SKM-1 treated with dmso at 0.1 percent for 144 hours (cell line): Measurements from ENCODE around the gene CAMK2G.
"Not testable (repeated sequence)": the region's sequence is repeated elsewhere in the genome, so short reads cannot be mapped to it uniquely, and the experiment has no call there.

Source experiments
- DNase-seq: peaks from one replicate; lab custom pipeline; 2025; ENCODE audit not compliant: unreplicated experiment; lab: John Stamatoyannopoulos, UW

The CAMK2G gene

GRCh38 chr10:73905256-73906020 is 31.1 kb upstream of the CAMK2G start:
- peak; percentile 32 for DNase-seq

- peak; percentile 19 for DNase-seq
Observed at GRCh38 chr10:73902351-73902750, 28.0 kb upstream of the CAMK2G start.

GRCh38 chr10:73901261-73901660 is 26.9 kb upstream of the CAMK2G start:
- DNase-seq, result no peak

GRCh38 chr10:73900064-73900463 is 25.7 kb upstream of the CAMK2G start:
- no peak for DNase-seq

- DNase-seq, result no peak
Observed at GRCh38 chr10:73899423-73899822, 25.1 kb upstream of the CAMK2G start.

GRCh38 chr10:73898730-73899410 is 24.5 kb upstream of the CAMK2G start:
- no peak for DNase-seq

GRCh38 chr10:73897693-73898092 is 23.3 kb upstream of the CAMK2G start:
- no peak for DNase-seq

GRCh38 chr10:73895381-73895780 is 21.0 kb upstream of the CAMK2G start:
- not testable (repeated sequence) for DNase-seq

- DNase-seq, result no peak
Observed at GRCh38 chr10:73894245-73894971, 20.1 kb upstream of the CAMK2G start.

GRCh38 chr10:73893426-73893825 is 19.1 kb upstream of the CAMK2G start:
- DNase-seq, result no peak

- no peak for DNase-seq
Observed at GRCh38 chr10:73892310-73893030, 18.1 kb upstream of the CAMK2G start.

GRCh38 chr10:73891540-73891939 is 17.2 kb upstream of the CAMK2G start:
- DNase-seq, result no peak

GRCh38 chr10:73890830-73891229 is 16.5 kb upstream of the CAMK2G start:
- not testable (repeated sequence) for DNase-seq

- DNase-seq, result no peak
Observed at GRCh38 chr10:73890261-73890660, 15.9 kb upstream of the CAMK2G start.

- DNase-seq, result not testable (repeated sequence)
Observed at GRCh38 chr10:73889416-73889815, 15.1 kb upstream of the CAMK2G start.

GRCh38 chr10:73889014-73889413 is 14.7 kb upstream of the CAMK2G start:
- peak; percentile 60 for DNase-seq

- DNase-seq, result no peak
Observed at GRCh38 chr10:73888514-73888913, 14.2 kb upstream of the CAMK2G start.

- DNase-seq, result no peak
Observed at GRCh38 chr10:73887294-73888039, 13.1 kb upstream of the CAMK2G start.

- no peak for DNase-seq
Observed at GRCh38 chr10:73886661-73887293, 12.4 kb upstream of the CAMK2G start.

- DNase-seq, result peak; percentile 59
Observed at GRCh38 chr10:73886085-73886529, 11.8 kb upstream of the CAMK2G start.
